GM18508 (cell line): ENCODE measurements around the gene DDX41.
"Not testable (repeated sequence)": the region's sequence is repeated elsewhere in the genome, so short reads cannot be mapped to it uniquely, and the experiment has no call there.

Experiments used
- ATAC-seq: cut with Tn5 transposase; IDR thresholded peaks from one replicate; pipeline ENCODE4 v1.9.1; 2021; ENCODE audit warnings: moderate number of reproducible peaks; ENCODE audit not compliant: insufficient read depth, unreplicated experiment

DDX41 gene

DNA sequence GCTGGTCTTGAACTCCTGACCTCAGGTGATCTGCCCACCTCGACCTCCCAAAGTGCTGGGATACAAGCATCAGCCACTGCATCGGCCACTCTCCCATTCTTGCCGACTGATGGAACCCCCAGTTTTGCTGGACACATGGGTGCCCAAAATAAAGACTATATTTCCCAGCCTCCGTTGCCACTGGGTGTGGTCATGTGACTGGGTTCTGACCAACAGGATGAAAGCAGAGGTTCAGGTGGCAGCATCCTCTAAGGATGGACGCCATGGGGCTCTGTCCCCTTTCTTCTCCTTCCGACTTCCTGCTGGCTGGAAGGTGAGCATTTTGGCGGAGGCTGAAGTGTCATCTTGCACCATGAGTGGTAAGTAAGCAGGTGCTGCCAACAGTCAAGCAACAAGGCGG is 29.6 kb downstream of the DDX41 start:
- ATAC-seq = no peak

DNA sequence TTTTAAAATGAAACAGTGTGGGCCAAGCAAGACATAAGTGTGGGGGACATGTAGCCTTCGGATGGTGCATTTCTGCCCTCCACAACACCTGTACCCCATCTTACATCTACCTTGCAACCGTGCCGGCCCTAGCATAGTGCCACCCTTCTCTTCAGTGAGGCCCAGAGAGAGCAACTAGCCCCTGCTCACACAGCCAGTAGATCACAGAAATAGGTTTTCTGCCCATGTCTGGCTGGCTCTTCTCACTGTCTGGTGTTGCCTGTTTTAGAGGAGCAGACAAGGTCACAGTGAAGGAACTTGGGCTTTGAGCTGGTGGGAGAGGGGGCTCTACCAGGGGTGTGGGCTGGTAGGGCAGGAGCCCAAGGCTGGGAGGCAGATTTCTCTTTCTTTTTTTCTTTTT is 30.5 kb downstream of the DDX41 start:
- ATAC-seq = no peak

DNA sequence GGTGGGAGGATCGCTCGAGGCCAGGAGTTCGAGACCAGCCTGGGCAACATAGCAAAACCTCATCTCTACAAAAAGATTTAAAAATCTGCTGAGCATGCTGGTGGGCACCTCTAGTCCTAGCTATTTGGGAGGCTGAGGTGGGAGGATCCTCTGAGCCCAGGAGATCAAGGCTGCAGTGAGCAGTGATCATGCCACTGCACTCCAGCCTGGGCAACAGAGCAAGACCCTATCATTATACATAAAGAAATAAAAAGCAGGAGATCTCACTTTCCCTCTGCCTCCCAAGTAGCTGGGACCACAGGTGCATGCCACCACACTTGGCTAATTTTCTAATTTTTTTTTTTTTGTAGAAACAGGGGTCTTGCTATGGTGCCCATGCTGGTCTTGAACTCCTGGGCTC is 31.0 kb downstream of the DDX41 start:
- ATAC-seq = not testable (repeated sequence)

DNA sequence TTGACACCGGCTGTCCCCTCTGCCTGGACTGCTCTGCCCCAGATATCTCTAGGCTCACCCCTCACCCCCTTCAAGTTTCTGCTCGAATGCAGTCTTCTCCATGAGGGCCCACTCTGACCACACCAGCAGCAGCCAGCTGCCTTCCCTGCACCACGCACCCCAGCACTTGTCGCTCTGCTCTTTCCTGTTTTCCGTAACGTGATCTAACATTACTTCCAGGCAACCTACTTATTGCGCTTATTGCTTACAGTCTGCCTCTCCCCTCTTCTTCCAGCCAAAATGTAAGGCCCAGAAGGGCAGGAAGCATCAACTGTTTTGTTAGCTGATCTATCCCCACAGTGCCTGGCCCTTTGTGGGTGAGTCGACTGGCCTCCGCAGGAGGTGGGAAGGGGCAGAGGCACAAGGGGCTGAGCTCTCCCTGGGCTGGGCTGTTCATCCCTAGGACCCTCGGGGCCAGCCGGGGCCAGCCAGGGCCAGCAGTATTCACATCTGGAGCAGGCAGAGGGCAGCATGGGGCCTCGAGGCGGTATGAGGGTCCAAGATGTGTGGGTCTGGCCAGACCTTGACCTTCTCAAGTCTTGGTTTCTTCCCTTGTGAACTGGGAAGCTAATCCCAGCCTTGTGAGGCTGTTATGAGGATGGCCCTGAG is 31.7 kb downstream of the DDX41 start:
- ATAC-seq = no peak

DNA sequence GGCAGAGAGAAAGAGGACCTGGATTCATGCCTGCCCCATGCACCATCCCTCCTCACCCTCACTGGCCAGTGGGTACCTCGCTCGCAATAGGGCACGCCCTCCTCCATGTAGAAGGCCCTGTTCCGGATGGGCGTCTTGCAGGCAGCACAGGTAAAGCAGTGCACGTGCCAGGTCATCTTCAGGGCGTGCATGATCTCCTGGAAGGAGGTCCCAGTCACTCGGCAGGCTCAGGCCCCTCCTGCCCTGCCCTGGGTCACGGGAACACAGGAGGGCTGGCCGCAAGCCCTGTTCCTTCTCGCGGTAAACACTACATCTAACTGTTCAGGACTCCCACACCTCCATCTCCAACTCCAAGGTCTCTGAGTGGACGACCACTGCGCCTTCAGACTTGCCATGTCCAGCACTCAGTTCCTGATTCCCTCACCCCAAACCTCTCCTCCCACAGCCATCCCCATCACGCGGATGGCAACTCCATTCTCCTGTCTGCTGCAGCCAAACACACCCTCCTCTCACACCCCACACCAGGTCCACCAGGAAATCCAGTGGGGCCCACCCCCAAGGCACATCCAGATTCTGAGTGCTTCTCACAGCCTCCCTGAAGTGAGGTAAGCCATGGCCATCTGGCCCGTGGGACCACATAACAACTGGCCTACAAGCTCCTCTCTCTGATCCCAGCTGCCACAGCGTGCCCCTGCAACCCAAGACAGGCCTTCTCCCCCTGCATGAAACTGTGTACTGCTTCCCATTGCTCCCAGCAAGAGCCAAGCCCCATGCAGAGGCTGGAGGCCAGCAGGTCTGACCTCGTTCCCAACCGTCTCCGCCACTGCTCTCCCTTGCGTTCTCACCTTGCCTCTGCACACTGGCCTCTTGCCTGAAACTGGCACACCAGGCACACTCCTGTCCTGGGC is 32.5 kb downstream of the DDX41 start:
- ATAC-seq = no peak

DNA sequence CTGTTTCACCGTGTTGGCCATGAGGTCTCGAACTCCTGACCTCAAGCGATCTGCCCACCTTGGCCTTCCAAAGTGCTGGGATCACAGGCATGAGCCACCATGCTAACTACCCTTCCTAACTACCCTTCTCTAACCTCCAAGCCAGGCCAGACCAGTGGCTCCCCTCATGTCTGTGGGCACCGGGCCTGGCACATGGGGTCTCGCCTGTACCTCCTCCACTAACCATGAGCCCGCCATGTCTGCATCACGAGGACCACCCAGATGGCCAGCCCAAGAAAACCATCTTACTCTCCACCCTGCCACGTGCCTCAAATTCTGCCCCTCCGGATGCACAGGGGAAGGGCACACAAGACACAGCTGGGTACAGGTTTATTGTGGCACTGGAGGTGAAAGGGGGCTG is 33.7 kb downstream of the DDX41 start:
- ATAC-seq = no peak

- no peak for ATAC-seq
Observed at GRCh38 chr5:177482359-177482795, 34.4 kb downstream of the DDX41 start.

- no peak for ATAC-seq
Observed at GRCh38 chr5:177479774-177480173, 37.0 kb downstream of the DDX41 start.

GRCh38 chr5:177478711-177479646 is 37.8 kb downstream of the DDX41 start:
- no peak for ATAC-seq

- no peak for ATAC-seq
Observed at GRCh38 chr5:177477701-177478477, 38.9 kb downstream of the DDX41 start.

GRCh38 chr5:177476531-177477233 is 40.1 kb downstream of the DDX41 start:
- ATAC-seq = no peak

DNA sequence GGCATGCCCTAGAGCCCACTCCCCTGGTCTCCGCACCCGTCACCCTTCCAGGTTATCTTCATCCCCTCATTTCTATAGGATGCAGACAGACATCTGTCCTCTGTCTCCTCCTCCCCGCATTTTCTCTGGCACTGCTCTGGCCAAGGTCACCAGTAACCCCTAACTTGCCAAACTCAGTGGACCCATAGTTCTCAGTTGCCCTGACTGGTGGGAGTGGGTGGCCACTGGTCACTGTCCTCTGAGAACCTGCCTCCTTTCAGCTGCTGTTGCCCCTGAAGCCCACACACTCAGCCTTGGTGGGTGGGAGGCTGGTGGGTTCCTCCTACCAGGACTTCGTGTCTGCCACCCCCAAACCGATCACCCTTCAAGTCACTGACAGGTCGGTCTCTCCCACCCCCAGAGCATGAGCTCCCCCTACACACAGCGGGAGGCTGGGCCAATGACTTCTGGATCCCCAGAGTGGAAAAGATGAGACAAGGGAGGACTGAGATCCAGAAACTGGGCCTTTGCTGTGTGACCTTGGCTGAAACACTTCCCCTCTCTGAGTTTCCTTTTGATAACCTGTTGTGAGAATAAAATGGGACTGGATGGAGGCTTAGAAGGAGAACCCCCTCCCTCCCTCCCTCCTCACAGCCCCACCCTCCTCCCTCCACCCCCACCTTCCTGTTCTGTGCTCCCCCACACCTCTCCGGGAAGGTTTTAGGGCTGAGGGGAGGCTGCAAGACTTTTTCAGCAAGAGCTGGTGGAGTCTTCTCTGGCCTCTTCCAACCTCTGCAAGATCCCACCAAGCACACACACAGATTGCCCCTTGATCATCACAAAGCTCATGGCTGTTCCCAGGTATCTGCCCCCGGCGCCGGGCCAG is 41.0 kb downstream of the DDX41 start:
- no peak for ATAC-seq

DNA sequence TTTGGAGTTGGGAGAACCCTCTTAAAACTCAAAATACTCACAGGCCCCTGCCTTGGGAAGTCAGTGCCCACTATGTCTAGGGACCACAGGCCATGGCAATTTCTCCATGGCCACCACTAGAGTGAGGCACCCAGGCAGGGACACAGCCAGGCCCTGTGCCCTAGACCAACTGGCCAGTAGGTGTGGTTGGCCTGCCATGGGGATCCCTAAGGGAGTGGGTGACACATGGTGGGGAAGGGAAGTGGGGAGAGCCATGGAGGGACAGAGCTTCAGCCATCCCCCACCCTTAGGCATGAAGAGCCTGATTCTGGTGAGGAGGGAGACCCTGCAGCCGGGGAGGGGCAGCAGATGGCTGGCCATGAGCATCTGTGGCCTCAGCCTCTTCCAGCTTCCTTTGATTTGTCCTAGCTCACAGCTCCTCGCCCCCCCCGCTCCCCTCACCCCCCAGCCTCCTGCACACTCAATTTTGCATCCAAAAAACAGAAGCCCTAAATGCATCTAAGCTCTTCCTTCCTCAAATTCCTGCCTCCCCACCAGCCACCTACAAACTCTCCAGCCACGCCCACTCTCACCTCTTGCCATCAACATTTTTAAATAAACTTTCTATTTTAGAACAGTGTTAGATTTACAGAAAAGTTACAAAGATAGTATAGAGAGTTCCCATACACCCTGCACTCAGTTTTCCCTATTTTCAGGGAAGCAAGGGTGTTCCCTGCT is 41.8 kb downstream of the DDX41 start:
- ATAC-seq = no peak

DNA sequence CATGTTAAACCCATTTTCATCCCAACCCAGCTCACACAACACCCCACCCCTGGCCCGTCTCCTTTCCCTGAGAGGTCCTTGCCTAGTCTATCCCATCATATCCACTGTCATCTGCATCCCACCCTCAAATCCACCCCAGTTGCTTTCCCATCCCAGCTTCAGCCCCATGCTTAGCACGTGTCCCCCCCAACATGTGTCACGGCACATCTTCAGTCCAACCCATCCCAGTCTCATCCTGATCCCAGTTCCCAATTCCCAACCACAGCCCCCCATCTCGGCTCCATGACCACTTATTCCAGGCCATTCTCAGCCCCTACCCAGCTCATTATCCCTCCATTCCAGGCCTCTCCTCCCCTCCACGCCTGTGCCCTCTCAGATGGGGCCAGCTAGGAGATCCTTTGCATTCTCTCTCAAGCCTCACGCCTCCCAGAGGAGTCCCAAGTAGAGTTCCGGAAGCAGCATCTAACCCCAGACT is 42.7 kb downstream of the DDX41 start:
- no peak for ATAC-seq

GRCh38 chr5:177473443-177474001 is 43.2 kb downstream of the DDX41 start, which contains the start of gene DBN1:
Gene DBN1, minus strand, starts transcription at chr5:177473634. Its CDS starts 113 bp downstream, at chr5:177473521.
- no peak for ATAC-seq

DNA sequence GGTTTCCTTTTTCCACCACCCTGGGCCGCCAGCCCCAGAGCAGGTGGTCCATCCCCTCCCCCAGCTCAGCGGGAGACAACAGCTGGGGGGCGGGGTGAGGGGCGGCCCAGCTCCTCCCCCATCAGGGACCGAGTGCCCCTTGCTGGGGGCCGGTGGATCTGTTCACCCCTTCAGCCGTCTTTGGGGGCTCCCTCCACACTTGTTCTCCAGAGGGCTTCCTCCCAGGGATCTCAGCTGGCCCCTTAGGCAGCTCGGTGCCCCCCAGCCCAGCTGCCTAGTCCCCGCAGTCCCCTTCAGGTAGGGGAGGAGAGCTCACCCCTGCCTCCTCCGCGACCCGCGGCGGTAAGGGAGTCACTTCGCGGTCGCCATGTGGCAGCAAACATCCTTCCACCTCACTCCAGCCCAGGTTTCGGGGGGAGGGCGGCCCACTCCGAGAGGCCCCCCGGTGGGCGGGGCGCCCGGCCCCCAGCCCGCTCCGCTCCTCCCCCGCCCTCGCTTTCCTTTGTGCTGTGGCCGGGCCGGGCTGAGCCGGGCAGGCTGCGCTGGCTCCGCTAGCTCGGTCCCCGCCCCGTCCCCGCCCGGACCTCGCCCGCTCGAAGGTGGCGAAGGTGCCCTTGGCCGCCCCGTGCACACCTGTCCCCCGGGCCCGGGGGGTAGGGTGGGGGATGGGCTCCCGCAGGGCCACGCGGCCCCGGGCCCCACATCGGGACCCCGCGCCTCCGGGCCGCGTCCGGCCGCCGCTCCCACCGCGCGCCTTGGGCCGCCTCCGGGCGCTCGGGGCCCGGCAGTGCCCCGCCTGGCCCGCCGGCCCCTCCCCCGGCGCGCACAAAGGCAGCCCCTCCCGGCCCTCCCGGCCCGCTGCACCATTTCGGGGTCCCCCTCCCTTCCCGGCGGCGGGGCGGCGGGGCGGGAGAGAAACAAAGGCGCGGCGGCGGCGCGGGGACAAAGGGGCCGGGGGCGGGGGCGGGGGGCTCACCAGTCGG is 44.0 kb downstream of the DDX41 start:
- ATAC-seq = no peak
